Endodermal cell (in vitro differentiated cells): ENCODE results near the gene FAM168A. TPM values are rescaled to one million over a fixed set of nuclear protein-coding genes. Genes with fewer than 3 reads are reported as not detected.
A peak's percentile ranks its signal among the peaks of the same experiment; 100 is the strongest.

ENCODE experiments used
- DNase-seq: peaks from one replicate; pipeline ENCODE4 v3.0.0-alpha.2; 2017
- H3K27ac ChIP-seq: 2 replicates; pipeline ENCODE4 v1.5.1; 2013; ENCODE audit warnings: mild to moderate bottlenecking, low read depth, low read length, moderate library complexity
- H3K27me3 ChIP-seq: 2 replicates; pipeline ENCODE4 v1.6.1; 2013; ENCODE audit warnings: mild to moderate bottlenecking, low read length, moderate library complexity; ENCODE audit not compliant: insufficient read depth, control insufficient read depth, poor library complexity, severe bottlenecking
- H3K36me3 ChIP-seq: 2 replicates; pipeline ENCODE4 v1.7.0; 2013; ENCODE audit warnings: mild to moderate bottlenecking, low read length, moderate library complexity; ENCODE audit not compliant: control insufficient read depth, insufficient read depth
- H3K4me1 ChIP-seq: one replicate; pipeline ENCODE4 v1.7.0; 2013; ENCODE audit warnings: low read length; ENCODE audit not compliant: control insufficient read depth, insufficient read depth
- H3K4me3 ChIP-seq: 2 replicates; pipeline ENCODE4 v1.5.1; 2013; ENCODE audit warnings: mild to moderate bottlenecking, low read length, moderate library complexity
- H3K9ac ChIP-seq: 2 replicates; pipeline ENCODE4 v1.6.1; 2013; ENCODE audit warnings: mild to moderate bottlenecking, low read length, moderate library complexity; ENCODE audit not compliant: poor library complexity, severe bottlenecking; ENCODE audit errors: extremely low read depth
- H3K9me3 ChIP-seq: 2 replicates; pipeline ENCODE4 v1.6.1; 2013; ENCODE audit warnings: mild to moderate bottlenecking, low read length, moderate library complexity; ENCODE audit not compliant: control insufficient read depth
- H3K27ac Mint-ChIP-seq: 2 replicates; pipeline ENCODE4 v1.8.0; 2020; ENCODE audit warnings: mixed read lengths
- H3K27me3 Mint-ChIP-seq: 2 replicates; pipeline ENCODE4 v1.8.0; 2021; ENCODE audit warnings: mild to moderate bottlenecking, mixed read lengths; ENCODE audit not compliant: insufficient read depth
- H3K36me3 Mint-ChIP-seq: 2 replicates; pipeline ENCODE4 v1.8.0; 2020; ENCODE audit warnings: low read depth, mixed read lengths
- H3K4me1 Mint-ChIP-seq: 2 replicates; pipeline ENCODE4 v1.8.0; 2020; ENCODE audit warnings: mixed read lengths
- H3K4me3 Mint-ChIP-seq: 2 replicates; pipeline ENCODE4 v1.8.0; 2020; ENCODE audit warnings: mild to moderate bottlenecking, moderate library complexity, mixed read lengths
- H3K9me3 Mint-ChIP-seq: 2 replicates; pipeline ENCODE4 v1.8.0; 2020; ENCODE audit warnings: mild to moderate bottlenecking, mixed read lengths
- WGBS, 2 experiments: methylation state at CpG; one replicate each; pipeline versions ENCODE4 v1.1.5 to v1.1.7; 2013; ENCODE audit warnings: missing lambda C conversion rate in 2 of 2, mixed read lengths in 1 of 2; ENCODE audit not compliant: insufficient coverage in 1 of 2, insufficient read length in 1 of 2; 5-methylcytosine and 5-hydroxymethylcytosine counted together
- total RNA-seq, 2 donors: library from RNA; stranded (reverse); fragmentation: NEBNext Ultra II Directional in 1 of 2; extraction: Animal tissue kit (Norgen Biotek cat#: 25700) in 1 of 2; gene quantifications; 2 replicates in 1 of 2; 3 replicates in 1 of 2; pipeline ENCODE4 v1.2.1, GENCODE V29; 2021
- TF ChIP-seq, protein P1 (sequence below): fragments of 200-600 bp; sonication (generic); conservative IDR thresholded peaks from 2 replicates; pipeline ENCODE4 v1.5.0; 2021; ENCODE audit warnings: antibody characterized with exemption, mild to moderate bottlenecking

The FAM168A gene
- total RNA-seq, 2 donors from 2014 or later, result 27.4 to 31.6 TPM

- H3K4me3 Mint-ChIP-seq, result no peak overlapping the region
These were observed 208.0 kb downstream of the FAM168A start for GRCh38 chr11:73389916-73390315.

GRCh38 chr11:73389134-73389525 lies 208.8 kb downstream of the FAM168A start:
- Mint-ChIP-seq H3K36me3 (no peaks in the 10 kb centered on the region), H3K9me3 (no peaks in the 10 kb centered on the region), H3K27me3 (no peaks in the 10 kb centered on the region), H3K4me3 (no peak overlapping the region), H3K4me1 (peaks cover 9% of the 10 kb centered on the region), H3K27ac (no peak overlapping the region)
- Histone ChIP-seq H3K9ac (no peak overlapping the region), H3K27ac (peak overlapping the region; percentile 10), H3K4me3 (no peak overlapping the region), H3K27me3 (no peaks in the 10 kb centered on the region), H3K36me3 (no peaks in the 10 kb centered on the region), H3K9me3 (no peaks in the 10 kb centered on the region), H3K4me1 (no peaks in the 10 kb centered on the region)
- 89 to 91% methylated on average over 3 to 6 of the region's 6 CpGs for WGBS, 2 experiments
- DNase-seq, result no peak
- TF ChIP-seq, protein P1, sequence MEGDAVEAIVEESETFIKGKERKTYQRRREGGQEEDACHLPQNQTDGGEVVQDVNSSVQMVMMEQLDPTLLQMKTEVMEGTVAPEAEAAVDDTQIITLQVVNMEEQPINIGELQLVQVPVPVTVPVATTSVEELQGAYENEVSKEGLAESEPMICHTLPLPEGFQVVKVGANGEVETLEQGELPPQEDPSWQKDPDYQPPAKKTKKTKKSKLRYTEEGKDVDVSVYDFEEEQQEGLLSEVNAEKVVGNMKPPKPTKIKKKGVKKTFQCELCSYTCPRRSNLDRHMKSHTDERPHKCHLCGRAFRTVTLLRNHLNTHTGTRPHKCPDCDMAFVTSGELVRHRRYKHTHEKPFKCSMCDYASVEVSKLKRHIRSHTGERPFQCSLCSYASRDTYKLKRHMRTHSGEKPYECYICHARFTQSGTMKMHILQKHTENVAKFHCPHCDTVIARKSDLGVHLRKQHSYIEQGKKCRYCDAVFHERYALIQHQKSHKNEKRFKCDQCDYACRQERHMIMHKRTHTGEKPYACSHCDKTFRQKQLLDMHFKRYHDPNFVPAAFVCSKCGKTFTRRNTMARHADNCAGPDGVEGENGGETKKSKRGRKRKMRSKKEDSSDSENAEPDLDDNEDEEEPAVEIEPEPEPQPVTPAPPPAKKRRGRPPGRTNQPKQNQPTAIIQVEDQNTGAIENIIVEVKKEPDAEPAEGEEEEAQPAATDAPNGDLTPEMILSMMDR, result no peak

More at GRCh38 chr11:73389916-73390315, 208.0 kb downstream of the FAM168A start:
- no peak overlapping the region for H3K4me3 ChIP-seq
- no peaks in the 10 kb centered on the region for H3K27me3 ChIP-seq
- no peaks in the 10 kb centered on the region for H3K9me3 Mint-ChIP-seq
- no peaks in the 10 kb centered on the region for H3K36me3 Mint-ChIP-seq
- H3K36me3 ChIP-seq, result no peaks in the 10 kb centered on the region
- TF ChIP-seq, protein P1, result no peak
- 93 to 94% methylated on average over 4 to 7 of the region's 7 CpGs for WGBS, 2 experiments
- H3K9ac ChIP-seq, result no peak overlapping the region
- H3K27ac ChIP-seq, result no peak overlapping the region
- no peaks in the 10 kb centered on the region for H3K27me3 Mint-ChIP-seq
- no peak for DNase-seq
- H3K4me1 ChIP-seq, result no peaks in the 10 kb centered on the region
- no peak overlapping the region for H3K27ac Mint-ChIP-seq
- H3K4me1 Mint-ChIP-seq, result peaks cover 9% of the 10 kb centered on the region
- no peaks in the 10 kb centered on the region for H3K9me3 ChIP-seq

GRCh38 chr11:73388265-73389133 lies 209.4 kb downstream of the FAM168A start:
- Mint-ChIP-seq H3K4me1 (peaks cover 9% of the 10 kb centered on the region), H3K36me3 (no peaks in the 10 kb centered on the region), H3K4me3 (no peak overlapping the region), H3K9me3 (no peaks in the 10 kb centered on the region), H3K27me3 (no peaks in the 10 kb centered on the region), H3K27ac (peak overlapping the region; percentile 68)
- no peaks in the 10 kb centered on the region for H3K36me3 ChIP-seq
- peak; percentile 74 for DNase-seq
- no peak overlapping the region for H3K9ac ChIP-seq
- 89 to 96% methylated on average over 15 to 23 of the region's 23 CpGs for WGBS, 2 experiments
- TF ChIP-seq, protein P1, result peak; percentile 41
- no peaks in the 10 kb centered on the region for H3K9me3 ChIP-seq
- no peak overlapping the region for H3K4me3 ChIP-seq
- no peaks in the 10 kb centered on the region for H3K27me3 ChIP-seq
- H3K27ac ChIP-seq, result peak overlapping the region; percentile 57
- no peaks in the 10 kb centered on the region for H3K4me1 ChIP-seq
